Upper lobe of left lung (tissue), 6 donors: Measurements from ENCODE around the gene IQCF2. TPM values are rescaled to one million over a fixed set of nuclear protein-coding genes. Genes with fewer than 3 reads are reported as not detected.

ENCODE experiments used
- ATAC-seq, 2 donors: fragments of 200-7000 bp; cut with Tn5 transposase; one replicate each; pipeline ENCODE4 v1.9.1; 2022; ENCODE audit warnings: mild to moderate bottlenecking in 2 of 2, moderate library complexity in 2 of 2; ENCODE audit not compliant: low FRiP score in 2 of 2
- DNase-seq, 2 donors: peaks; one replicate each; pipeline ENCODE4 v3.0.0-alpha.2; 2019 to 2020
- H3K27ac ChIP-seq, 4 donors: fragments of 200-600 bp; sonication (generic); one replicate each; pipeline ENCODE4 v1.5.1; 2016 to 2019
- H3K27me3 ChIP-seq, 4 donors: fragments of 200-600 bp; sonication (generic); one replicate each; pipeline ENCODE4 v1.5.1; 2017 to 2019
- H3K36me3 ChIP-seq, 4 donors: fragments of 200-600 bp; sonication (generic); one replicate each; pipeline ENCODE4 v1.5.1; 2016 to 2019
- H3K4me1 ChIP-seq, 4 donors: fragments of 200-600 bp; sonication (generic); one replicate each; pipeline ENCODE4 v1.5.1; 2018 to 2019
- H3K4me3 ChIP-seq, 4 donors: fragments of 200-600 bp; sonication (generic); one replicate each; pipeline ENCODE4 v1.5.1; 2017 to 2019; ENCODE audit warnings: mild to moderate bottlenecking in 2 of 4, moderate library complexity in 1 of 4
- H3K9me3 ChIP-seq, 4 donors: fragments of 200-600 bp; sonication (generic); one replicate each; pipeline ENCODE4 v1.5.1; 2018 to 2019
- CTCF ChIP-seq, 6 experiments: fragments of 450-650 bp in 4 of 6; fragments of 200-600 bp in 2 of 6; sonication (generic) in 2 of 6; IDR thresholded peaks; one replicate each; pipeline ENCODE4 v1.5.1; 2016 to 2019; ENCODE audit warnings: antibody characterized with exemption in 6 of 6
- EP300 ChIP-seq, 4 donors: sonication (generic); formaldehyde crosslinking; IDR thresholded peaks; one replicate each; pipeline ENCODE4 v1.5.1; 2017; ENCODE audit warnings: antibody characterized with exemption in 4 of 4, control low read depth in 2 of 4
- POLR2A ChIP-seq, 4 donors: fragments of 450-650 bp; IDR thresholded peaks; one replicate each; pipeline ENCODE4 v1.5.1; 2016 to 2017; ENCODE audit warnings: antibody characterized with exemption in 4 of 4, mild to moderate bottlenecking in 2 of 4
- POLR2AphosphoS5 ChIP-seq, 2 donors: sonication (generic); formaldehyde crosslinking; IDR thresholded peaks; one replicate each; pipeline ENCODE4 v1.5.1; 2017; ENCODE audit warnings: antibody characterized with exemption in 2 of 2
- WGBS, 2 donors: methylation state at CpG; one replicate each; pipeline ENCODE4 v1.1.5; 2017 to 2018; 5-methylcytosine and 5-hydroxymethylcytosine counted together
- total RNA-seq, 6 donors: library from RNA; depleted of rRNA in 4 of 6; stranded (reverse); fragments of >200 nt in 4 of 6; gene quantifications; one replicate each; pipeline versions ENCODE4 v1.1.0 to v1.2.1, GENCODE V29; 2016 to 2021
- donor health status: DM: no; HTN: no; CAD: no; lungs with moderate emphysema.
- donor health status: DM: no; HTN: yes; CAD: no; lungs with severe emphysema.

The IQCF2 gene
- total RNA-seq = not detected

GRCh38 chr3:51860703-51861665 lies at the start of gene IQCF2:
Gene IQCF2, plus strand, starts transcription at chr3:51861615. Its CDS starts 52 bp downstream, at chr3:51861667.
- Histone ChIP-seq H3K4me3 (no peak within 1 kb of the TSS), H3K4me1 (no peaks in the 10 kb centered on the region), H3K36me3 (no peaks in the 10 kb centered on the region), H3K9me3 (no peaks in the 10 kb centered on the region), H3K27me3 (no peaks in the 10 kb centered on the region), H3K27ac (no peak within 1 kb of the TSS)
- no peak for ATAC-seq
- TF ChIP-seq EP300 (IDR thresholded peaks at IDR 0.05) = no peak
- no peak for TF ChIP-seq CTCF (IDR thresholded peaks at IDR 0.05)
- no peak for TF ChIP-seq POLR2AphosphoS5 (IDR thresholded peaks at IDR 0.05)
- TF ChIP-seq POLR2A (IDR thresholded peaks at IDR 0.05) = no peak
- no peak for DNase-seq
- whole genome bisulfite sequencing, 2 donors = 74 to 75% methylated on average over 7 of the region's 7 CpGs

GRCh38 chr3:51813539-51813938 lies 47.9 kb upstream of the IQCF2 start:
- TF ChIP-seq CTCF (IDR thresholded peaks at IDR 0.05) (no peak), POLR2A (IDR thresholded peaks at IDR 0.05) (no peak), POLR2AphosphoS5 (IDR thresholded peaks at IDR 0.05) (no peak), EP300 (IDR thresholded peaks at IDR 0.05) (no peak)
- H3K27ac ChIP-seq = no peak overlapping the region
- peak; percentile 48 to 69 for DNase-seq
- WGBS, 2 donors = 41 to 54% methylated on average over 3 to 5 of the region's 6 CpGs
- no peak for ATAC-seq
- H3K27me3 ChIP-seq = no peaks in the 10 kb centered on the region
- H3K9me3 ChIP-seq = no peaks in the 10 kb centered on the region
- no peaks in the 10 kb centered on the region for H3K4me1 ChIP-seq
- no peak overlapping the region for H3K4me3 ChIP-seq
- no peaks in the 10 kb centered on the region for H3K36me3 ChIP-seq

GRCh38 chr3:51814034-51814433 lies 47.4 kb upstream of the IQCF2 start:
- Histone ChIP-seq H3K4me3 (no peak overlapping the region), H3K9me3 (no peaks in the 10 kb centered on the region), H3K27me3 (no peaks in the 10 kb centered on the region), H3K36me3 (no peaks in the 10 kb centered on the region), H3K4me1 (no peaks in the 10 kb centered on the region), H3K27ac (no peak overlapping the region)
- ATAC-seq (no peak), DNase-seq (no peak)
- WGBS, 2 donors = 80 to 87% methylated on average over 3 of the region's 3 CpGs
- TF ChIP-seq EP300 (IDR thresholded peaks at IDR 0.05) (no peak), POLR2A (IDR thresholded peaks at IDR 0.05) (no peak), CTCF (IDR thresholded peaks at IDR 0.05) (no peak), POLR2AphosphoS5 (IDR thresholded peaks at IDR 0.05) (no peak)

GRCh38 chr3:51815614-51816013 lies 45.8 kb upstream of the IQCF2 start:
- WGBS, 2 donors = 66 to 77% methylated on average over 4 of the region's 4 CpGs
- DNase-seq = no peak
- H3K4me1 ChIP-seq = no peaks in the 10 kb centered on the region
- H3K36me3 ChIP-seq = no peaks in the 10 kb centered on the region
- no peak overlapping the region for H3K27ac ChIP-seq
- H3K27me3 ChIP-seq = no peaks in the 10 kb centered on the region
- H3K4me3 ChIP-seq = no peak overlapping the region
- no peak for TF ChIP-seq POLR2AphosphoS5 (IDR thresholded peaks at IDR 0.05)
- no peak for TF ChIP-seq POLR2A (IDR thresholded peaks at IDR 0.05)
- TF ChIP-seq CTCF (IDR thresholded peaks at IDR 0.05) = no peak
- no peak for TF ChIP-seq EP300 (IDR thresholded peaks at IDR 0.05)
- no peak for ATAC-seq
- no peaks in the 10 kb centered on the region for H3K9me3 ChIP-seq
